Measurements from ENCODE around the gene CARD18. TPM values are rescaled to one million over a fixed set of nuclear protein-coding genes. Genes with fewer than 3 reads are reported as not detected.

Gene CARD18
- total RNA-seq, 2 donors from 2014 or later, result not detected

GRCh38 chr11:105156720-105157119 is 17.2 kb upstream of the CARD18 start:
- H3K27me3 Mint-ChIP-seq (ENCODE audit: insufficient read depth), result no peaks in the 10 kb centered on the region
- 96 to 100% methylated on average over 2 to 4 of the region's 4 CpGs for WGBS, 2 experiments (ENCODE audit: insufficient coverage in 1 of 2, insufficient read length in 1 of 2)
- H3K27ac Mint-ChIP-seq, result no peak overlapping the region
- DNase-seq, result no peak
- no peak overlapping the region for H3K4me3 Mint-ChIP-seq
- TF ChIP-seq CTCF (conservative IDR thresholded peaks at IDR 0.05), result no peak
- H3K27ac ChIP-seq (ENCODE audit: low read depth, low read length), result no peak overlapping the region
- H3K4me1 ChIP-seq (ENCODE audit: control insufficient read depth, insufficient read depth, low read length), result no peaks in the 10 kb centered on the region
- H3K4me1 Mint-ChIP-seq, result peaks cover 8% of the 10 kb centered on the region
- no peaks in the 10 kb centered on the region for H3K36me3 ChIP-seq (ENCODE audit: control insufficient read depth, insufficient read depth, low read length)
- H3K9ac ChIP-seq (ENCODE audit: extremely low read depth, low read length, poor library complexity, severe bottlenecking), result no peak overlapping the region
- H3K4me3 ChIP-seq (ENCODE audit: low read length), result no peak overlapping the region
- H3K9me3 ChIP-seq (ENCODE audit: control insufficient read depth, low read length), result no peaks in the 10 kb centered on the region
- no peaks in the 10 kb centered on the region for H3K36me3 Mint-ChIP-seq (ENCODE audit: low read depth)
- H3K9me3 Mint-ChIP-seq, result no peaks in the 10 kb centered on the region
- no peaks in the 10 kb centered on the region for H3K27me3 ChIP-seq (ENCODE audit: control insufficient read depth, insufficient read depth, low read length, poor library complexity, severe bottlenecking)

- 98 to 100% methylated on average over 1 to 2 of the region's 2 CpGs for WGBS, 2 experiments (ENCODE audit: insufficient coverage in 1 of 2, insufficient read length in 1 of 2)
- Histone ChIP-seq H3K27me3 (ENCODE audit: control insufficient read depth, insufficient read depth, low read length, poor library complexity, severe bottlenecking) (no peaks in the 10 kb centered on the region), H3K9ac (ENCODE audit: extremely low read depth, low read length, poor library complexity, severe bottlenecking) (no peak overlapping the region), H3K27ac (ENCODE audit: low read depth, low read length) (no peak overlapping the region), H3K9me3 (ENCODE audit: control insufficient read depth, low read length) (no peaks in the 10 kb centered on the region), H3K4me3 (ENCODE audit: low read length) (no peak overlapping the region), H3K36me3 (ENCODE audit: control insufficient read depth, insufficient read depth, low read length) (no peaks in the 10 kb centered on the region), H3K4me1 (ENCODE audit: control insufficient read depth, insufficient read depth, low read length) (no peaks in the 10 kb centered on the region)
- Mint-ChIP-seq H3K9me3 (no peaks in the 10 kb centered on the region), H3K27me3 (ENCODE audit: insufficient read depth) (no peaks in the 10 kb centered on the region), H3K36me3 (ENCODE audit: low read depth) (no peaks in the 10 kb centered on the region), H3K4me3 (no peak overlapping the region), H3K4me1 (peaks cover 8% of the 10 kb centered on the region), H3K27ac (peak overlapping the region; percentile 54)
- no peak for DNase-seq
- no peak for TF ChIP-seq CTCF (conservative IDR thresholded peaks at IDR 0.05)
Measured at GRCh38 chr11:105156231-105156630, 16.7 kb upstream of the CARD18 start.

GRCh38 chr11:105155679-105156078 is 16.1 kb upstream of the CARD18 start:
- peak; percentile 34 for TF ChIP-seq CTCF (conservative IDR thresholded peaks at IDR 0.05)
- no peaks in the 10 kb centered on the region for H3K9me3 ChIP-seq (ENCODE audit: control insufficient read depth, low read length)
- Mint-ChIP-seq H3K27me3 (ENCODE audit: insufficient read depth) (no peaks in the 10 kb centered on the region), H3K36me3 (ENCODE audit: low read depth) (no peaks in the 10 kb centered on the region), H3K9me3 (no peaks in the 10 kb centered on the region), H3K4me3 (no peak overlapping the region), H3K4me1 (peaks cover 8% of the 10 kb centered on the region), H3K27ac (peak overlapping the region; percentile 54)
- H3K9ac ChIP-seq (ENCODE audit: extremely low read depth, low read length, poor library complexity, severe bottlenecking), result no peak overlapping the region
- no peak overlapping the region for H3K4me3 ChIP-seq (ENCODE audit: low read length)
- WGBS, 2 experiments (ENCODE audit: insufficient coverage in 1 of 2, insufficient read length in 1 of 2), result 84 to 87% methylated on average over 3 to 6 of the region's 6 CpGs
- no peaks in the 10 kb centered on the region for H3K27me3 ChIP-seq (ENCODE audit: control insufficient read depth, insufficient read depth, low read length, poor library complexity, severe bottlenecking)
- no peaks in the 10 kb centered on the region for H3K4me1 ChIP-seq (ENCODE audit: control insufficient read depth, insufficient read depth, low read length)
- H3K27ac ChIP-seq (ENCODE audit: low read depth, low read length), result no peak overlapping the region
- peak; percentile 52 for DNase-seq
- no peaks in the 10 kb centered on the region for H3K36me3 ChIP-seq (ENCODE audit: control insufficient read depth, insufficient read depth, low read length)
